ENCODE results near the gene FAM221B.

DNA sequence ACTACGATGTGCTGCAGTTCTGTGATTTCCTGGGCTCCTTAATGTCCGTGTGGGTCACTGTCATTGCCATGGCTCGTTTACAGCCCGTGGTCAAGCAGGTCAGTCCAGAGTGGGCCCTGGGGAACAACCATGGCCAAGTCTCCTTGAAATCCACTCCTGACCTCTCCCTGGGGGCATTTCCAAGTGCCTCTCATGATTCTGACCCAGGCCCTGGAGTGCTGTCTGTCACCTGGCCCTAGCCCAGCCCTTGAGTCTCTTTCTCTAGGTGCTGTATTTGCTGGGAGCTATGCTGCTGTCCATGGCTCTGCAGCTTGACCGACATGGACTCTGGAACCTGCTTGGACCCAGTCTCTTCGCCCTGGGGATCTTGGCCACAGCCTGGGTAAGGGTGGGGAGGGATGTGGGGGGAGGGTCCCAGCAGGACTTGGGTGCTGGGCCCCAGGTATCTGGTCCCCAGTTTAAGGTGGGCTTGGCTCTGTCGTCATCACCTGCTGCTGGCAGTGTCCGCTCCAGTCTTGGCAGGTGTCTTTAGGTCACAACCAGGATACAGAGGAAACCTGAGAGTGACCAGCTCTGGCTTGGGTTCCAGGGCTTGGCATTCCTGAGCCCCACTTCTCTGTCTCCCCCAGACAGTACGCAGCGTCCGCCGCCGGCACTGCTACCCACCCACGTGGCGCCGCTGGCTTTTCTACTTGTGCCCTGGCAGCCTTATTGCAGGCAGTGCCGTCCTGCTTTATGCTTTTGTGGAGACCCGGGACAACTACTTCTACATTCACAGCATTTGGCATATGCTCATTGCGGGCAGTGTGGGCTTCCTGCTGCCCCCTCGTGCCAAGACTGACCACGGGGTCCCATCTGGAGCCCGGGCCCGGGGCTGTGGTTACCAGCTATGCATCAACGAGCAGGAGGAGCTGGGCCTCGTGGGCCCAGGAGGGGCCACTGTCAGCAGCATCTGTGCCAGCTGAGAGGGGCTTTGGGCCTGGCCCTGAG lies 24.6 kb upstream of the FAM221B start:
- no peak for TF ChIP-seq EZH2 (IDR thresholded peaks at IDR 0.05; ENCODE audit: borderline replicate concordance, insufficient read depth, low read length, poor library complexity, severe bottlenecking)
- no peak for TF ChIP-seq TAF1 (IDR thresholded peaks at IDR 0.05; ENCODE audit: low read depth)
- TF ChIP-seq POLR2AphosphoS5 (IDR thresholded peaks at IDR 0.05) = no peak
- TF ChIP-seq EP300 (conservative IDR thresholded peaks at IDR 0.05; ENCODE audit: poor library complexity, severe bottlenecking) = no peak
- TF ChIP-seq, protein P1, sequence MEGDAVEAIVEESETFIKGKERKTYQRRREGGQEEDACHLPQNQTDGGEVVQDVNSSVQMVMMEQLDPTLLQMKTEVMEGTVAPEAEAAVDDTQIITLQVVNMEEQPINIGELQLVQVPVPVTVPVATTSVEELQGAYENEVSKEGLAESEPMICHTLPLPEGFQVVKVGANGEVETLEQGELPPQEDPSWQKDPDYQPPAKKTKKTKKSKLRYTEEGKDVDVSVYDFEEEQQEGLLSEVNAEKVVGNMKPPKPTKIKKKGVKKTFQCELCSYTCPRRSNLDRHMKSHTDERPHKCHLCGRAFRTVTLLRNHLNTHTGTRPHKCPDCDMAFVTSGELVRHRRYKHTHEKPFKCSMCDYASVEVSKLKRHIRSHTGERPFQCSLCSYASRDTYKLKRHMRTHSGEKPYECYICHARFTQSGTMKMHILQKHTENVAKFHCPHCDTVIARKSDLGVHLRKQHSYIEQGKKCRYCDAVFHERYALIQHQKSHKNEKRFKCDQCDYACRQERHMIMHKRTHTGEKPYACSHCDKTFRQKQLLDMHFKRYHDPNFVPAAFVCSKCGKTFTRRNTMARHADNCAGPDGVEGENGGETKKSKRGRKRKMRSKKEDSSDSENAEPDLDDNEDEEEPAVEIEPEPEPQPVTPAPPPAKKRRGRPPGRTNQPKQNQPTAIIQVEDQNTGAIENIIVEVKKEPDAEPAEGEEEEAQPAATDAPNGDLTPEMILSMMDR (IDR thresholded peaks at IDR 0.05; ENCODE audit: poor library complexity, severe bottlenecking) = no peak
- no peak for TF ChIP-seq RAD21 (conservative IDR thresholded peaks at IDR 0.05)
- TF ChIP-seq, protein P2, sequence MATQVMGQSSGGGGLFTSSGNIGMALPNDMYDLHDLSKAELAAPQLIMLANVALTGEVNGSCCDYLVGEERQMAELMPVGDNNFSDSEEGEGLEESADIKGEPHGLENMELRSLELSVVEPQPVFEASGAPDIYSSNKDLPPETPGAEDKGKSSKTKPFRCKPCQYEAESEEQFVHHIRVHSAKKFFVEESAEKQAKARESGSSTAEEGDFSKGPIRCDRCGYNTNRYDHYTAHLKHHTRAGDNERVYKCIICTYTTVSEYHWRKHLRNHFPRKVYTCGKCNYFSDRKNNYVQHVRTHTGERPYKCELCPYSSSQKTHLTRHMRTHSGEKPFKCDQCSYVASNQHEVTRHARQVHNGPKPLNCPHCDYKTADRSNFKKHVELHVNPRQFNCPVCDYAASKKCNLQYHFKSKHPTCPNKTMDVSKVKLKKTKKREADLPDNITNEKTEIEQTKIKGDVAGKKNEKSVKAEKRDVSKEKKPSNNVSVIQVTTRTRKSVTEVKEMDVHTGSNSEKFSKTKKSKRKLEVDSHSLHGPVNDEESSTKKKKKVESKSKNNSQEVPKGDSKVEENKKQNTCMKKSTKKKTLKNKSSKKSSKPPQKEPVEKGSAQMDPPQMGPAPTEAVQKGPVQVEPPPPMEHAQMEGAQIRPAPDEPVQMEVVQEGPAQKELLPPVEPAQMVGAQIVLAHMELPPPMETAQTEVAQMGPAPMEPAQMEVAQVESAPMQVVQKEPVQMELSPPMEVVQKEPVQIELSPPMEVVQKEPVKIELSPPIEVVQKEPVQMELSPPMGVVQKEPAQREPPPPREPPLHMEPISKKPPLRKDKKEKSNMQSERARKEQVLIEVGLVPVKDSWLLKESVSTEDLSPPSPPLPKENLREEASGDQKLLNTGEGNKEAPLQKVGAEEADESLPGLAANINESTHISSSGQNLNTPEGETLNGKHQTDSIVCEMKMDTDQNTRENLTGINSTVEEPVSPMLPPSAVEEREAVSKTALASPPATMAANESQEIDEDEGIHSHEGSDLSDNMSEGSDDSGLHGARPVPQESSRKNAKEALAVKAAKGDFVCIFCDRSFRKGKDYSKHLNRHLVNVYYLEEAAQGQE (IDR thresholded peaks at IDR 0.05; ENCODE audit: borderline replicate concordance) = no peak
- no peak for TF ChIP-seq MXI1 (conservative IDR thresholded peaks at IDR 0.05; ENCODE audit: poor library complexity, severe bottlenecking)
- TF ChIP-seq SMC3 (conservative IDR thresholded peaks at IDR 0.05; ENCODE audit: poor library complexity) = no peak

Measured in neural cell (in vitro differentiated cells).